Astrocyte (in vitro differentiated cells and primary cell): Measurements from ENCODE around the gene NLE1.

ENCODE experiments used
- EZH2 ChIP-seq: IDR thresholded peaks from 2 replicates; pipeline ENCODE4 v1.6.1; 2012; ENCODE audit warnings: mild to moderate bottlenecking, low read length, inconsistent platforms; ENCODE audit not compliant: insufficient read depth
- TF ChIP-seq, protein P1 (sequence below): IDR thresholded peaks from 2 replicates; pipeline ENCODE4 v1.5.1; 2011; ENCODE audit warnings: low read depth, mild to moderate bottlenecking, inconsistent platforms, low read length, moderate library complexity; ENCODE audit not compliant: insufficient read depth

DNA sequence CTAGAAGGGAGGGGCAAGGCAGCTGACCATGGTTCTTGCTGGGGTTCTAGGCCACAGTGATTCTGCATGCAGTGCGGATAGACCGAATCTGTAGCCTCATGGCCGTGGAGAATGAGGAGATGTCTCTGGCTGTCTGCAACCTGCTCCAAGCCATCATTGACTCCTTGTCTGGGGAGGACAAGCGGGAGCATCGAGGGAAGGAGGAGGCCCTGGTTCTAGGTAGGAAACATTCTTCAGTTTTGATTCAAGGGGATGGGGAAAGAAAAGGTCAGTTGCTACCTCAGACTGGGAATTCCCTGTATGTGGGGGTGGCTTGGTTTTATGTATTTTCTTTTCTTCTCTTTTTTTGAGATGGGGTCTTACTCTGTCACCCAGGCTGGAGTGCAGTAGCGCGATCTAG is 13.1 kb upstream of the NLE1 start:
- TF ChIP-seq, protein P1, sequence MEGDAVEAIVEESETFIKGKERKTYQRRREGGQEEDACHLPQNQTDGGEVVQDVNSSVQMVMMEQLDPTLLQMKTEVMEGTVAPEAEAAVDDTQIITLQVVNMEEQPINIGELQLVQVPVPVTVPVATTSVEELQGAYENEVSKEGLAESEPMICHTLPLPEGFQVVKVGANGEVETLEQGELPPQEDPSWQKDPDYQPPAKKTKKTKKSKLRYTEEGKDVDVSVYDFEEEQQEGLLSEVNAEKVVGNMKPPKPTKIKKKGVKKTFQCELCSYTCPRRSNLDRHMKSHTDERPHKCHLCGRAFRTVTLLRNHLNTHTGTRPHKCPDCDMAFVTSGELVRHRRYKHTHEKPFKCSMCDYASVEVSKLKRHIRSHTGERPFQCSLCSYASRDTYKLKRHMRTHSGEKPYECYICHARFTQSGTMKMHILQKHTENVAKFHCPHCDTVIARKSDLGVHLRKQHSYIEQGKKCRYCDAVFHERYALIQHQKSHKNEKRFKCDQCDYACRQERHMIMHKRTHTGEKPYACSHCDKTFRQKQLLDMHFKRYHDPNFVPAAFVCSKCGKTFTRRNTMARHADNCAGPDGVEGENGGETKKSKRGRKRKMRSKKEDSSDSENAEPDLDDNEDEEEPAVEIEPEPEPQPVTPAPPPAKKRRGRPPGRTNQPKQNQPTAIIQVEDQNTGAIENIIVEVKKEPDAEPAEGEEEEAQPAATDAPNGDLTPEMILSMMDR: no peak
- TF ChIP-seq EZH2: no peak
